ENCODE measurements around the gene HOXB9.

HOXB9 gene

DNA sequence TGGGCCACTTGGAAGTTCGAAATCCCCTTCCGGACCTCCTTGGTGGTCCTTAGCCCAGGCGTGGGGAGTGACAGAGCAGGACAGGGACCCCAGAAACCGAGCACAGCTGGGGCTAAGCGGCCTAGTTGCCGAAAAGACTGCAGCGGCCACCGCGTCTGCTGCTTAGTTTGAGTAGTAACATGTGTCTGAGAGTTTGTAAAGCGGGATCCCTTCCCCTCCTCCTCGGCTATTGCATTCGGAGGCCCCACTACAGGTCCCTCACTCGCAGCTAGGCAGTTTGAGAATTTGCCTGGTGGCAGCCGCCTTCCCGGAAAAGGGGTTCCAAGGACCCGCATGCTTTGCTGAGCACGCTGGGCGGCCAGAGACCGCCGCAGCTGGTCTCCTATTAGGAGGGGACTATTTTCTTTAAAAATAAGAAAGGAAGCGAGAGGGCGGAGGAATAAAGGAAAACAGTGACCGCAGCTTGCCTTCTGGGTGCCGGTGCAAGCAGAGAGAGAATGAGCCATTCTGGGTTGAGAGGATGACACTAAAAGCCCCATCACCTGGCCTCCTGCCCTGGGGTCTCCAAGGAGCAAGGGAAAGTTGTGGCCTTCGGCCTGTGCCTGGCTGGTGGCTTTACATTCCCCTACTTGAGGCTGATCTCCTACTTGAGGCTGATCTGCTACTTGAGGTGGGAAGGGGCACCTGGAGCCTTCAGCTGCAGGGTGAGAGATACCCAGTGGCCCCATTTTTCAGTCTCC is 31.4 kb downstream of the HOXB9 start:
- TF ChIP-seq, protein P1, sequence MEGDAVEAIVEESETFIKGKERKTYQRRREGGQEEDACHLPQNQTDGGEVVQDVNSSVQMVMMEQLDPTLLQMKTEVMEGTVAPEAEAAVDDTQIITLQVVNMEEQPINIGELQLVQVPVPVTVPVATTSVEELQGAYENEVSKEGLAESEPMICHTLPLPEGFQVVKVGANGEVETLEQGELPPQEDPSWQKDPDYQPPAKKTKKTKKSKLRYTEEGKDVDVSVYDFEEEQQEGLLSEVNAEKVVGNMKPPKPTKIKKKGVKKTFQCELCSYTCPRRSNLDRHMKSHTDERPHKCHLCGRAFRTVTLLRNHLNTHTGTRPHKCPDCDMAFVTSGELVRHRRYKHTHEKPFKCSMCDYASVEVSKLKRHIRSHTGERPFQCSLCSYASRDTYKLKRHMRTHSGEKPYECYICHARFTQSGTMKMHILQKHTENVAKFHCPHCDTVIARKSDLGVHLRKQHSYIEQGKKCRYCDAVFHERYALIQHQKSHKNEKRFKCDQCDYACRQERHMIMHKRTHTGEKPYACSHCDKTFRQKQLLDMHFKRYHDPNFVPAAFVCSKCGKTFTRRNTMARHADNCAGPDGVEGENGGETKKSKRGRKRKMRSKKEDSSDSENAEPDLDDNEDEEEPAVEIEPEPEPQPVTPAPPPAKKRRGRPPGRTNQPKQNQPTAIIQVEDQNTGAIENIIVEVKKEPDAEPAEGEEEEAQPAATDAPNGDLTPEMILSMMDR (IDR thresholded peaks at IDR 0.05): no peak

DNA sequence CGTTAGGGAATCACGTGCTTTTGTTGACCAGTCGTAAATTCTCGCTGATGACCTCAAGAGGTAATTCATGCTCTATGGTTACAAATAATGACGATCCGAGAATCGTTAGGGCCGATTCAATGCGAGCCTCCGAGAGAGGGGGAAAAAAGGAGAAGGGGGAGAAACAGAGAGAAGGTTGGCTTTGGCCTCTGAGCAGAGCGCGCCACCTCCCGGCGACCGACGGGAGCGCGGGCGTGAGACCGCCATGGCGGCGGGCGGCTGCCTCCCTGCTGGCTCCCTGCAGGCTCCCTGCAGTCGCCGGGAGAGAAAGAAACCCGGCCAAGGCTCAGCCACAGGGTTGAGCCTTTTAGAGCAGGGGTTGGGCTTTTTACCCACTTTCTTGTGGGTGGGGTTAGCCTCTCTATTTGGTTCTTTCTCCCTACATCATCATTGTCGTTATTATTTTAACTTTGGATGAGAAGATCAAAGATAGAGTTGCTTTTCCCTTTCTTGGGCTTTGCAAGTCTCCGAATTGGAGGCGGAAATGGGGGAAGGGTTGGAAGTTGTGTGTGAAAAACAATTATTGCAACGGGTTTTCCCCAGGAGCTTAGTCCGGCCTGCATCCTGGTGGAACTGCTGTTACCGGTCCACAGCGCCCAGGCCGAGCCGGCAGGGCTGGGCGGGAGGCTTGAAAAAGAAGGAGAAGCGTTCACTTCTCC is 32.2 kb downstream of the HOXB9 start:
- TF ChIP-seq, protein P1 (IDR thresholded peaks at IDR 0.05): peak; percentile 96

DNA sequence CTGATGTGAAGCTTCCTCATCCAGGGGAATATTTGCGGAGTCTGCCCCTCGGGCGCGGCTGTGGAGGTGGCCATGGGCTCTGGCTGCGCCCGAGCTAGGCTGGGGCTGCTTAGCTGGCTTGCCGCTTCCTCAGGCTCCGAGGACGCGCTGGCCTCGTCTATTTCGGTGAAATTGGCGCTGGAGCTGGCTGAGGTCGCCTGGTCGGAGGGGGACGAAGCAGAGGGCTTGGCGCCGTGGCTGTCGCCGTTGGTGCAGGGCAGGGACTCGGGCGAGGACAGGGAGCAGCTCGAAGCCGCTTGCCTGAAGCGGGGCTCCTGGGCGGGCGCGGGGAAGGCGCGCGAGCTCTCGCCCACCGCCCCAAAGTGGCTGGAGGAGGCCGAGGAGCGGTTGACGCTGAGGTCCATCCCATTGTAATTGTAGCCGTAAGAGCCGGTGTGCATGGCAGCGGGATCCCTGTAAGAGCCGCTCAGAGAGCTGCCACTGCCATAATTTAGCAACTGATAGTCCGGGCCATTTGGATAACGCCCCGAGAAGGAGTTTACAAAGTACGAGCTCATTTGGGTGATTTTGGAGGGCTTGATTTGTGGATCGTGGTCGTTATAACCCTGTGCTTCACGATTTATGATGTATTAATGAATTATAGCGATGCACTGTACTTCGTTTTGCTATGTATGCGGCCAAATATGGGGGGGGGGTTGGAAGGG is 32.9 kb downstream of the HOXB9 start, which contains the start of gene HOXB5:
Gene HOXB5, minus strand, starts transcription at position 654 of the 704 bp plus-strand sequence. Its CDS starts 97 bp downstream, at position 557.
- TF ChIP-seq, protein P1 (IDR thresholded peaks at IDR 0.05): no peak

DNA sequence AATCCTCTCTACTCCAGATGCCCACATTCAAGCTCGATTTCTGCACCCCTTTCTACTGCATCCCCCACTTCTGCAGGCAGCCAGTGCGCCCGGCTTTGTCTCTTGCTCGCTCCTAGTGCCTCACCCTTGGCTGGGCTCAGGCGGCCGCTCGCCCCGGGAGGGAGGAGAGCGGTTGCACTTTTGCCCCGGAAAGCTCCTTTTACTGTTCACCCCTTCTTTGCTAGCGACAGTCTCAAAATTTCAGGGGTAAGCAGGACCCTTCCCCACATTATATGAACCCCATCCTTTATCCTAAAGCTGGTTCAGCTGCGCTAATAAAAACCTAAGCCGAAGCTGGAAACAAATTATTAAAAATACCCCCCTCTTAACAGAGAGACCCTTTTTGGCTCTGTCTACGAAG is 33.6 kb downstream of the HOXB9 start:
- TF ChIP-seq, protein P1 (IDR thresholded peaks at IDR 0.05): no peak

DNA sequence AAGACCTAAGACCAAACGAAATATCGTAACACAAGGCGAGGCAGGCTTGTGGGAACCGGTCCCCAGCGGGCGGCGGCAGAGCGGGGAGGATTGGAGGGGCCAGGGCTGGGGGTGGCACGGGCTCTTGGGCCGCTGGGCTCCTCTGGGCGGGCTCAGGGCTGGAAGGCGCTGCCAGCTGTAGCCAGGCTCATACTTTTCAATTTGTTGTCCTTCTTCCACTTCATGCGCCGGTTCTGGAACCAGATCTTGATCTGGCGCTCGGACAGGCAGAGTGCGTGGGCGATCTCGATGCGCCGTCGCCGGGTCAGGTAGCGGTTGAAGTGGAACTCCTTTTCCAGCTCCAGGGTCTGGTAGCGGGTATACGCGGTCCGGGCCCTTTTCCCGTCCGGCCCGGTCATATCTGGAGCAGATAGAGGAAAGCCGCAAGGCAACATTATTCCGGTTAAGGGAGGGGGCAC is 34.1 kb downstream of the HOXB9 start:
- TF ChIP-seq, protein P1 (IDR thresholded peaks at IDR 0.05): no peak

DNA sequence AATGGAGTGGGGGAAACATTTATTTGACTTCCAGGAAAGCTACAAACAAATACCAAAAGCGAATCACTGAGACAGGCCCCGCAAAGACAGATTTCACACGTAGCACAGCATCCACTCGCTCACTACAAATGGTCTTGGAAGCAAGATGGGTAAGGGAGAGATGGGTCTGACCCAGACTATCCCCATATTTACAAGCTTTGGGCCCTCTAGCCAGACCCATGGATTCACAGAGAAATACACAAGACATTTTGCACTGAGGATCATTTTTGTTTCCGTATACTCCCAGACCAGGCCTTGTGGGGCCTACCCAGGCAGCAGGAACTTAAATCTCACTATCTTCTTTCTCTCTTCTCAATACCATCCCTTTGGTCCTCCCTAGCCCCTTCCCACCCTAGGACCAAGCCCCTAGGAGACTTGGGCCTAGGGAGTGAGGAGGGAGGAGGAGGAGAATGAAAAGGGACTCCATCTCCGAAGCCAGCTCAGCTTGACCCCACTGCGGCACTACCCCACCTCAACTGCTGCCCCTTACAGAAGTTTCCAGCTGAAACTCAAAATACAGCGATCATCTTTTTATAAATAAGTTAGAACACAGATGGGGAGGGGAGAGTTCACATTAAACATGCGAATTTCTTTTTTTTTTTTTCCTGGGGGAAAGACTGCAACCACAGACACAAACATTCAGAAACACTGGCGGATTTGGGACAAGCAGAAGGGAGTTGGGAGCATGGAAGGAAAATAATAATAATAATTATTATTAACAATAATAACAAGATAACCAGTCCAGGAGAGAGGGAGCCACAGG is 34.7 kb downstream of the HOXB9 start:
- TF ChIP-seq, protein P1 (IDR thresholded peaks at IDR 0.05): no peak
